T follicular helper cell (primary cell): ENCODE data around the gene LRP1B.
"Not testable (repeated sequence)": the region's sequence is repeated elsewhere in the genome, so short reads cannot be mapped to it uniquely, and the experiment has no call there.

Source experiments
- DNase-seq: peaks from one replicate; pipeline ENCODE4 v3.0.0-alpha.2; 2020; ENCODE audit warnings: low read depth

The LRP1B gene

GRCh38 chr2:140601801-140602200 lies 1529.0 kb downstream of the LRP1B start:
- no peak for DNase-seq

GRCh38 chr2:140601342-140601741 lies 1529.5 kb downstream of the LRP1B start:
- no peak for DNase-seq

- no peak for DNase-seq
Observed at GRCh38 chr2:140600116-140600515, 1530.7 kb downstream of the LRP1B start.

GRCh38 chr2:140597836-140598235 lies 1533.0 kb downstream of the LRP1B start:
- DNase-seq: no peak

- DNase-seq: no peak
Observed at GRCh38 chr2:140597205-140597604, 1533.6 kb downstream of the LRP1B start.

GRCh38 chr2:140596447-140596846 lies 1534.4 kb downstream of the LRP1B start:
- DNase-seq: no peak

GRCh38 chr2:140595107-140595506 lies 1535.7 kb downstream of the LRP1B start:
- no peak for DNase-seq

GRCh38 chr2:140593132-140593531 lies 1537.7 kb downstream of the LRP1B start:
- no peak for DNase-seq

GRCh38 chr2:140589696-140590095 lies 1541.1 kb downstream of the LRP1B start:
- no peak for DNase-seq

- DNase-seq: no peak
Observed at GRCh38 chr2:140589273-140589672, 1541.5 kb downstream of the LRP1B start.

GRCh38 chr2:140586379-140586778 lies 1544.4 kb downstream of the LRP1B start:
- no peak for DNase-seq

- DNase-seq: no peak
Observed at GRCh38 chr2:140585016-140585415, 1545.8 kb downstream of the LRP1B start.

- DNase-seq: no peak
Observed at GRCh38 chr2:140584471-140584870, 1546.3 kb downstream of the LRP1B start.

GRCh38 chr2:140580532-140581151 lies 1550.2 kb downstream of the LRP1B start:
- DNase-seq: no peak

GRCh38 chr2:140577453-140577852 lies 1553.4 kb downstream of the LRP1B start:
- DNase-seq: no peak

GRCh38 chr2:140567734-140568133 lies 1563.1 kb downstream of the LRP1B start:
- no peak for DNase-seq

GRCh38 chr2:140565756-140566155 lies 1565.1 kb downstream of the LRP1B start:
- DNase-seq: no peak

- DNase-seq: no peak
Observed at GRCh38 chr2:140555701-140556100, 1575.1 kb downstream of the LRP1B start.

- no peak for DNase-seq
Observed at GRCh38 chr2:140552634-140553033, 1578.2 kb downstream of the LRP1B start.

- no peak for DNase-seq
Observed at GRCh38 chr2:140551287-140551686, 1579.5 kb downstream of the LRP1B start.

- DNase-seq: no peak
Observed at GRCh38 chr2:140550821-140551220, 1580.0 kb downstream of the LRP1B start.

GRCh38 chr2:140544769-140545168 lies 1586.0 kb downstream of the LRP1B start:
- DNase-seq: not testable (repeated sequence)

- no peak for DNase-seq
Observed at GRCh38 chr2:140542627-140543026, 1588.2 kb downstream of the LRP1B start.

- DNase-seq: no peak
Observed at GRCh38 chr2:140539242-140539875, 1591.5 kb downstream of the LRP1B start.
